Adrenal gland (tissue), 5 donors: ENCODE data around the gene THAP12.

Source experiments
- CTCF ChIP-seq, 6 experiments: fragments of 450-650 bp in 4 of 6; fragments of 200-600 bp in 2 of 6; sonication (generic) in 1 of 6; IDR thresholded peaks; 1 replicate in 5 of 6; 2 replicates in 1 of 6; pipeline versions ENCODE4 v1.5.1 to v1.8.0; 2016 to 2021; ENCODE audit warnings: antibody characterized with exemption in 6 of 6, mild to moderate bottlenecking in 2 of 6, moderate library complexity in 1 of 6
- POLR2A ChIP-seq, 2 donors: fragments of 450-650 bp; IDR thresholded peaks; one replicate each; pipeline ENCODE4 v1.6.1; 2017; ENCODE audit warnings: antibody characterized with exemption in 2 of 2, mild to moderate bottlenecking in 2 of 2, moderate library complexity in 1 of 2
- donor health status: DM: no; HTN: no; CAD: no.

- TF ChIP-seq CTCF (IDR thresholded peaks at IDR 0.05) (no peak), POLR2A (IDR thresholded peaks at IDR 0.05) (no peak)
Measured at GRCh38 chr11:76327756-76328388, 53.1 kb downstream of the THAP12 start.
